Naive B cell (primary cell): ENCODE results near the gene ZBTB20. TPM values are rescaled to one million over a fixed set of nuclear protein-coding genes. Genes with fewer than 3 reads are reported as not detected.
A peak's percentile ranks its signal among the peaks of the same experiment; 100 is the strongest.

Experiments
- ATAC-seq, 2 donors: fragments of 150-1000 bp; cut with Tn5 transposase; 2 replicates each; pipeline ENCODE4 v1.10.0; 2021; ENCODE audit warnings: low read depth in 2 of 2, mild to moderate bottlenecking in 2 of 2, moderate library complexity in 2 of 2
- DNase-seq: peaks from one replicate; pipeline ENCODE4 v3.0.0; 2022
- H3K27ac Mint-ChIP-seq, 6 donors: one replicate each; pipeline ENCODE4 v1.8.0; 2020 to 2022; ENCODE audit warnings: mild to moderate bottlenecking in 6 of 6, mixed read lengths in 6 of 6, moderate library complexity in 5 of 6, inconsistent platforms in 2 of 6
- H3K27me3 Mint-ChIP-seq, 3 donors: one replicate each; pipeline ENCODE4 v1.8.0; 2021 to 2022; ENCODE audit warnings: mixed read lengths in 3 of 3, mild to moderate bottlenecking in 1 of 3
- H3K36me3 Mint-ChIP-seq, 2 donors: one replicate each; pipeline ENCODE4 v1.8.0; 2020 to 2022; ENCODE audit warnings: mixed read lengths in 2 of 2, inconsistent platforms in 1 of 2, mild to moderate bottlenecking in 1 of 2
- H3K4me1 Mint-ChIP-seq, 3 donors: one replicate each; pipeline ENCODE4 v1.8.0; 2020 to 2022; ENCODE audit warnings: mixed read lengths in 3 of 3, inconsistent platforms in 1 of 3, mild to moderate bottlenecking in 1 of 3, moderate library complexity in 1 of 3
- H3K4me3 Mint-ChIP-seq, 8 donors: one replicate each; pipeline ENCODE4 v1.8.0; 2020 to 2022; ENCODE audit warnings: mild to moderate bottlenecking in 8 of 8, mixed read lengths in 8 of 8, moderate library complexity in 8 of 8, inconsistent platforms in 2 of 8
- H3K9me3 Mint-ChIP-seq, 7 donors: one replicate each; pipeline ENCODE4 v1.8.0; 2020 to 2022; ENCODE audit warnings: mixed read lengths in 7 of 7, mild to moderate bottlenecking in 5 of 7, inconsistent platforms in 2 of 7, moderate library complexity in 1 of 7
- polyA plus RNA-seq, 6 donors: library from polyadenylated mRNA; unstranded; fragments of 300-500 nt; fragmentation: Illumina TruSeq; gene quantifications; one replicate each; pipeline ENCODE4 v1.2.3, GENCODE V29; 2021; ENCODE audit warnings: low read depth in 6 of 6

Gene ZBTB20
- polyA plus RNA-seq, 6 donors from 2014 or later, result 20.4 to 38.5 (median 34.6) TPM

GRCh38 chr3:114746502-114746901 lies 400.6 kb downstream of the ZBTB20 start:
- no peaks in the 10 kb centered on the region for H3K27me3 Mint-ChIP-seq
- ATAC-seq, result peak in 1 of 2 donors; percentile 27

DNA sequence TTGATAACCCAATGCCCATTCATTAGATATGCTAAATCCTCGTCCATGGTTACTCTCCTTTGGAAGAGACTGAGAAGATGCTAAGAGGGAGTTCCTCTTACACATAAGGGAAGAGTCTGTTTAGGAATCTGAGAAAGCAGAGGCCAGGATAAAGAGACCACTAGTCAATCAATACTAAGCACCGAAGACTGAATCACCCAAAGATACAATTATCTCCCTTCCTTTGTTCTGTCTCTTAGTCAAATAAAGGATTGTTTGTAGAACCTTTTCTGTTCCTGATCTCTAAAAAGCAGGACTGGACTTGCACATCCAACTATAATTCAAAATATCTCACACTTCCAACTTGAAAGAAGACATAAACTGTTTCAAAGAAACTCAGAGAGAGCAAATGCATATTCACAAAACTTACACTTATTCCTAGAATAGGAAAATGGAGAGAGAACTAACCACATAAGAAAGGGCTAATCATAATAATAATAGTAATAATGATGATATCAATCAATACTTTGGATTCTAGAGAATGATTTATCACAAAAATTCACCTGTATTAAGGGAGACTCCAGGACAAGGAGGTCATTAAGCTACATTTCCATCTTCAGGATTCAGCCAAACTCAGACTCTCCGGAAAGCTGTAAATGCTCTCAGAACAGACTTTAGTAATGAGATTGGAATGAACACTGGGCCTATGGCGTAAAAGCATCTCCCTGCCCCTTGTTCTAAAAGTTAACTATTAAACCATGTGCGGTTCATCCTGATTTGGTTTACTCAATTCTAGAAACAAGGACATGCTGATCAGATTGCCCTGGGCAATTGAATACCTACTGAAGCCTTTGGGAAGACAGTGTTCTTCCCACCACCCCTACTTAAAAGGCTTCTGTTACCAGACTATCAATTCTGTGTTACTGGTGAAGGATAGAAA lies 401.5 kb downstream of the ZBTB20 start:
- DNase-seq, result no peak
- Mint-ChIP-seq H3K4me1 (peaks cover 19 to 32% (median 32%) of the 10 kb centered on the region in 3 donors), H3K9me3 (peaks cover 0 to 1% (median 0%) of the 10 kb centered on the region in 7 donors), H3K36me3 (peaks cover 0 to 6% of the 10 kb centered on the region in 2 donors), H3K27ac (no peak overlapping the region), H3K27me3 (no peaks in the 10 kb centered on the region), H3K4me3 (no peak overlapping the region)
- no peak for ATAC-seq

More at GRCh38 chr3:114746502-114746901, 400.6 kb downstream of the ZBTB20 start:
- Mint-ChIP-seq H3K27ac (peak overlapping the region in 4 of 6 donors; percentile 11 to 84 (median 62)), H3K36me3 (no peaks in the 10 kb centered on the region), H3K9me3 (peaks cover 0 to 1% (median 0%) of the 10 kb centered on the region in 7 donors), H3K4me1 (peaks cover 19 to 32% (median 32%) of the 10 kb centered on the region in 3 donors), H3K4me3 (peak overlapping the region in 7 of 8 donors; percentile 48 to 64 (median 54))
- DNase-seq, result no peak

DNA sequence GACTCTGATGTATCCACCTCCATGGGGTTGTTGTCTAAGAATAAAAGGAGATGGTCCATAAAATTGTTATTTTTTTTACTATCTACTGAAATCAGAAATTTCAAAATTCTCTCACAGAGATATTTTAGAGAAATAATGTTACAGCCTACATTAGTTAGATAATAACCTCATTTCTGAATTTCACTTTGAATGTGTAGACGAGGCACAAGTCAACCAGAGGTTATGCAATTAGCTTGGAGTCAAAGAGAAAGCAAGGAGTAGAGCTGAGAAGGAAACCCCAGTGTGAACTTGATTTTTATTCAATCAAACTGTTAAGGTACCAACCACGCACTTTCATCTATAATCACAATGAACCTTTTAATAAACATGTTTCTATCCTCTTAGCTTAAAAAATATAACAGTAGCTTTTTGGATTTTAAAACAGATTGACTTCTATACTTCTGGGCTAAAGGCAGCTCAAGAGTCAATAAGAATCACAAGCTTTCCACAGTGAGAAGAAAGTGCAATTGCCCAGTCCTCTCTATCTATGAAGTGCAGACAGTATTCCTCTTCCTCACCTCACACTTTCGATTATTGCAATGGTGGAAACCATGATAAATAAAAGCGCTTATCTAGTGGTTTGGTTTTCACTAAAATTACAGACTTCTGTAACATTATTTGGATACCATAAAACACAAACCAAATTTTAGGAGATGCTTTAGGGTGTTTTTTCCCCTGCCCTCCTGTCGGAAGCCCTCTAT lies 403.2 kb downstream of the ZBTB20 start:
- no peaks in the 10 kb centered on the region for H3K27me3 Mint-ChIP-seq
- no peak overlapping the region for H3K27ac Mint-ChIP-seq
- DNase-seq (no peak), ATAC-seq (no peak)
- H3K4me3 Mint-ChIP-seq, result no peak overlapping the region
- peaks cover 0 to 9% of the 10 kb centered on the region in 2 donors for H3K36me3 Mint-ChIP-seq
- no peaks in the 10 kb centered on the region for H3K9me3 Mint-ChIP-seq
- H3K4me1 Mint-ChIP-seq, result peaks cover 15 to 26% (median 26%) of the 10 kb centered on the region in 3 donors

DNA sequence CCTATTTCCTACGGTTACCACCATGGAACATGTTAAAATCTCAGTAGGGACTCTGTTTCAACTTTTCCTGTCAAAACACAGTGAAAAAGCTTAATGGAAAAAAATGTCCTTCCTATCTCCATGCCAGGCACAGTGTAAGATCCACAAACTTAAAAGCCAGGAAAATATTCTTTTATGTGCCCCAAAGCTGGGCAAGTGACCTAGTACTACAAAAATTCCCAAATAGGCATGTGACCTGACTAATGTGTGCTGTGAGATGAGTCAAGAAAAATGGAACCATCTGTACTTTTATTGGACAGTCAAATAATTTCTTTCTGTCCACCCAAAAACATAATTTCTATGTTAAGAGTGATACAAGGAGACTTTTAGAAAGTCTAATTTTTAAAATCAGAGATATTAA lies 406.0 kb downstream of the ZBTB20 start:
- Mint-ChIP-seq H3K4me3 (no peak overlapping the region), H3K9me3 (no peaks in the 10 kb centered on the region), H3K4me1 (peaks cover 2 to 21% (median 3%) of the 10 kb centered on the region in 3 donors), H3K27ac (no peak overlapping the region), H3K36me3 (peaks cover 0 to 9% of the 10 kb centered on the region in 2 donors), H3K27me3 (no peaks in the 10 kb centered on the region)
- DNase-seq (no peak), ATAC-seq (no peak)

DNA sequence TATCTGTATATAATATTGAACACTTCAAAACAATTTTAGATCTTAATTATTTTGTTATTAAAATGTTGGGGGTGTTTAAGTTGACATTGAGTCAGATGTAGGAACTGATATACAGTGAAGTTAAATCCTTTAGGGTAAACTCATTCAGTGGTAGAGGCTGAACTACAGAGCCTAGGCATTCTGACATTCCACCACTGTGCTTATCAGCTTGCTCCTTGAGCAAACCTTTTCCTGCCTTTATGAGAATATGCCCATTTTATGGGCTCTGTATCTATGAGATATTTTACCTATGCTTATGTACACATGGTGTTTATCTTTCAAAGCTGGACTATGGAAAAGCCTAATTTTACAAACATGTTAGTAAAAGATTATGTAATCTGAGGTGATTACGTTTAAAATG lies 407.5 kb downstream of the ZBTB20 start:
- H3K9me3 Mint-ChIP-seq, result no peaks in the 10 kb centered on the region
- no peak overlapping the region for H3K4me3 Mint-ChIP-seq

GRCh38 chr3:114732353-114732752 lies 414.7 kb downstream of the ZBTB20 start:
- Mint-ChIP-seq H3K27me3 (no peaks in the 10 kb centered on the region), H3K36me3 (no peaks in the 10 kb centered on the region), H3K27ac (peak overlapping the region in 2 of 6 donors; percentile 8 to 22), H3K4me3 (no peak overlapping the region), H3K4me1 (peaks cover 8 to 23% (median 14%) of the 10 kb centered on the region in 3 donors), H3K9me3 (no peaks in the 10 kb centered on the region)
- ATAC-seq, result no peak
- no peak for DNase-seq

More for the DNA sequence above, 407.5 kb downstream of the ZBTB20 start:
- ATAC-seq (no peak), DNase-seq (no peak)
- peaks cover 0 to 11% (median 3%) of the 10 kb centered on the region in 3 donors for H3K4me1 Mint-ChIP-seq
- H3K36me3 Mint-ChIP-seq, result peaks cover 0 to 9% of the 10 kb centered on the region in 2 donors
- H3K27me3 Mint-ChIP-seq, result no peaks in the 10 kb centered on the region
- no peak overlapping the region for H3K27ac Mint-ChIP-seq

DNA sequence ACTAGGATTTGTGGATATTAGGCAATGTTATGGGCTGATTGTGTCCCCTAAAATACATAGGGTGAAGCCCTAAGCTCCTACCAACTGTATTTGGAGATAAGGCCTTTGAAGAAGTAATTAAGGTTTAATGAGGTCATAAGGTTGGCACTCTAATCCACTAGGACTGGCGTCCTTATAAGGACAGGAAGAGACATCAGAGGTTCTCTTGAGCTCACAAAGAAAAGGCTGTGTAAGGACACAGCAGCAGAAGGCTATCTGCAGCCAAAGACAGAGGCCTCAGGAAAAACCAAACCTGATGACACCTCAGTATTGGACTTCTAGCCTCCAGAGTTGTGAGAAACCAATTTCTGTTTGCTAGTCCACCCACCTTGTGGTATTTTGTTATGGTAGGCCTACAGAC lies 416.7 kb downstream of the ZBTB20 start:
- DNase-seq (no peak), ATAC-seq (no peak)
- H3K27me3 Mint-ChIP-seq, result no peaks in the 10 kb centered on the region
- H3K9me3 Mint-ChIP-seq, result no peaks in the 10 kb centered on the region
- no peak overlapping the region for H3K4me3 Mint-ChIP-seq
- peak overlapping the region in 1 of 6 donors; percentile 54 for H3K27ac Mint-ChIP-seq
- no peaks in the 10 kb centered on the region for H3K36me3 Mint-ChIP-seq
- H3K4me1 Mint-ChIP-seq, result peaks cover 13 to 21% (median 18%) of the 10 kb centered on the region in 3 donors

DNA sequence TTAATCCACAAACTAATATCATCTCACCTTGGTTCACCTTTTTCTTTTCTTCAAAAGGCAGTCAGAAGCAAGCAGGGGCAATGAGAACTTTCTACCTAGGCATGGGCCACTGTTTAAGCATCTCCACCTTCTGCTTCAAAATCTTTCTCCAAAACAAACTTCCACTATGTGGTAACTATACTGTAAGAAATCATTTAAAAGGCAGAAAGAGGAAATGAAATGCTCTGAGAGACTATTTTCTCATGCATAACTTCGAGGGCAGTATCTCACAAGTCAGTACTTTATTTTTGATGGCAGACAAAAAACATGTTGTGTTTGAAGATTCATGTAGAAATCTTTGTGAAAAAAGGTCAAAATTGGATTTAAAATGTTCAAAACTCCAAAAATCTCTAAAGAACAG lies 419.7 kb downstream of the ZBTB20 start:
- peak; percentile 9 for DNase-seq
- Mint-ChIP-seq H3K27ac (peak overlapping the region in 1 of 6 donors; percentile 1), H3K4me1 (peaks cover 13 to 21% (median 18%) of the 10 kb centered on the region in 3 donors), H3K9me3 (no peaks in the 10 kb centered on the region), H3K27me3 (no peaks in the 10 kb centered on the region), H3K36me3 (peaks cover 0 to 3% of the 10 kb centered on the region in 2 donors), H3K4me3 (no peak overlapping the region)
- ATAC-seq, result peak; percentile 81 to 91

- Mint-ChIP-seq H3K4me3 (peak overlapping the region in 1 of 8 donors; percentile 40), H3K27me3 (no peaks in the 10 kb centered on the region), H3K36me3 (peaks cover 0 to 3% of the 10 kb centered on the region in 2 donors), H3K27ac (peak overlapping the region in 1 of 6 donors; percentile 47), H3K9me3 (no peaks in the 10 kb centered on the region), H3K4me1 (peaks cover 13 to 21% (median 18%) of the 10 kb centered on the region in 3 donors)
- DNase-seq, result no peak
- ATAC-seq, result no peak
These were observed 421.1 kb downstream of the ZBTB20 start for GRCh38 chr3:114725966-114726365.

GRCh38 chr3:114722530-114722929 lies 424.6 kb downstream of the ZBTB20 start:
- no peak overlapping the region for H3K27ac Mint-ChIP-seq
- H3K36me3 Mint-ChIP-seq, result peaks cover 0 to 3% of the 10 kb centered on the region in 2 donors
- ATAC-seq (no peak), DNase-seq (no peak)
- peaks cover 5 to 11% (median 7%) of the 10 kb centered on the region in 3 donors for H3K4me1 Mint-ChIP-seq
- no peaks in the 10 kb centered on the region for H3K9me3 Mint-ChIP-seq
- no peak overlapping the region for H3K4me3 Mint-ChIP-seq
- no peaks in the 10 kb centered on the region for H3K27me3 Mint-ChIP-seq

GRCh38 chr3:114721864-114722263 lies 425.2 kb downstream of the ZBTB20 start:
- no peaks in the 10 kb centered on the region for H3K9me3 Mint-ChIP-seq
- peaks cover 0 to 3% of the 10 kb centered on the region in 2 donors for H3K36me3 Mint-ChIP-seq
- H3K27ac Mint-ChIP-seq, result peak overlapping the region in 1 of 6 donors; percentile 26
- H3K4me1 Mint-ChIP-seq, result peaks cover 0 to 5% (median under 1%) of the 10 kb centered on the region in 3 donors
- ATAC-seq, result no peak
- no peaks in the 10 kb centered on the region for H3K27me3 Mint-ChIP-seq
- H3K4me3 Mint-ChIP-seq, result no peak overlapping the region
- DNase-seq, result no peak

- peaks cover 0 to 7% of the 10 kb centered on the region in 2 donors for H3K36me3 Mint-ChIP-seq
- no peak overlapping the region for H3K4me3 Mint-ChIP-seq
- DNase-seq (no peak), ATAC-seq (no peak)
- H3K27me3 Mint-ChIP-seq, result no peaks in the 10 kb centered on the region
- H3K27ac Mint-ChIP-seq, result no peak overlapping the region
- peaks cover 0 to 4% (median 0%) of the 10 kb centered on the region in 3 donors for H3K4me1 Mint-ChIP-seq
- no peaks in the 10 kb centered on the region for H3K9me3 Mint-ChIP-seq
These were observed 425.9 kb downstream of the ZBTB20 start for GRCh38 chr3:114721209-114721608.

DNA sequence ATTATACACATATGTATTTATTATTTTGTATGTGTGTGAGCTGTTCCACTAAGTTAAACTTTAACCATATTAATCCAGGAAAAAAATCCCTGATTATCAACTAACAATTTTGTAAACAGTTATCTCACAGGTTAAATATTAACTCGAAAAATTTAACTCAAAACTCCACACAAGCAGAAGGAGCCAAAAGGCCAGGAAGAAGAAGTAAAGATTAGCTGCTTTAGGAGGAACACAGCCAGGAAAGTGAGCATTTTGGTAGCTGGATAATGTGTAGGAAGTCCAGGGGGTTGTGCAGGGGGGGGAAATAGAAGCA lies 428.2 kb downstream of the ZBTB20 start:
- H3K27ac Mint-ChIP-seq, result no peak overlapping the region
- H3K4me1 Mint-ChIP-seq, result no peaks in the 10 kb centered on the region
- H3K4me3 Mint-ChIP-seq, result no peak overlapping the region
- H3K27me3 Mint-ChIP-seq, result no peaks in the 10 kb centered on the region
- no peaks in the 10 kb centered on the region for H3K9me3 Mint-ChIP-seq
- ATAC-seq (no peak), DNase-seq (no peak)
- H3K36me3 Mint-ChIP-seq, result peaks cover 0 to 7% of the 10 kb centered on the region in 2 donors
